RWPE1 (cell line): ENCODE data around the gene NTM.

Experiments
- CTCF ChIA-PET: fragments of 350-600 bp; sonication (Branson Sonifier 250); formaldehyde crosslinking; extraction: SDS; loops from one replicate; lab custom pipeline; 2021; lab: Yijun Ruan, JAX
- POLR2A ChIA-PET: fragments of 400-600 bp; formaldehyde crosslinking; extraction: SDS; loops from one replicate; lab custom pipeline; 2020; ENCODE audit warnings: antibody characterized with exemption; ENCODE audit not compliant: low non-redundant PET; lab: Yijun Ruan, JAX
- DNase-seq: peaks from one replicate; pipeline ENCODE4 v3.0.0; 2012; ENCODE audit warnings: low spot score
- H3K27ac ChIP-seq: fragments of 450-650 bp; 2 replicates; pipeline ENCODE4 v1.5.1; 2017
- TF ChIP-seq, protein P1 (sequence below): fragments of 450-650 bp; conservative IDR thresholded peaks from 2 replicates; pipeline ENCODE4 v1.5.1; 2017; ENCODE audit warnings: low read depth, mild to moderate bottlenecking

The NTM gene

DNA sequence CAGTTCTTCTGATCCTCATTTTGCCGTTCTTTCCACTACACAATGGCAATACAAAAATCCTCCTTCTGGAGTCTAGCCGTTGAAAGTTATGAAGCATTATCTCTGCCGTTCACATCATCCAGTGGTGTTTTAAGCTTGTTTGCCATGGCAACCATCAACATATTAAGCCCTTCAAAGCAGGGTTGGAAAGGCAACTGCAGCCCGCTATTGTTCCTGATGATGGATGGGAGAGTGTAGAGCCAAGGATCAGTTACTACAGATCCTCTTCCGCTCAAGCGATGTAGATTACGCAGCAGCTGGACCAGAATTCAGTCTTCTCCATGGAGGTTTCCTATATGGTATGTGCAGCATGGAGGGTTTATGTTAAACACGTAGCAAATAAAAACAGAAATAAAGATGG is 352.7 kb downstream of the NTM start:
- ChIA-PET POLR2A (no interaction called here), CTCF (no interaction called here)
- no peak overlapping the region for H3K27ac ChIP-seq
- TF ChIP-seq, protein P1, sequence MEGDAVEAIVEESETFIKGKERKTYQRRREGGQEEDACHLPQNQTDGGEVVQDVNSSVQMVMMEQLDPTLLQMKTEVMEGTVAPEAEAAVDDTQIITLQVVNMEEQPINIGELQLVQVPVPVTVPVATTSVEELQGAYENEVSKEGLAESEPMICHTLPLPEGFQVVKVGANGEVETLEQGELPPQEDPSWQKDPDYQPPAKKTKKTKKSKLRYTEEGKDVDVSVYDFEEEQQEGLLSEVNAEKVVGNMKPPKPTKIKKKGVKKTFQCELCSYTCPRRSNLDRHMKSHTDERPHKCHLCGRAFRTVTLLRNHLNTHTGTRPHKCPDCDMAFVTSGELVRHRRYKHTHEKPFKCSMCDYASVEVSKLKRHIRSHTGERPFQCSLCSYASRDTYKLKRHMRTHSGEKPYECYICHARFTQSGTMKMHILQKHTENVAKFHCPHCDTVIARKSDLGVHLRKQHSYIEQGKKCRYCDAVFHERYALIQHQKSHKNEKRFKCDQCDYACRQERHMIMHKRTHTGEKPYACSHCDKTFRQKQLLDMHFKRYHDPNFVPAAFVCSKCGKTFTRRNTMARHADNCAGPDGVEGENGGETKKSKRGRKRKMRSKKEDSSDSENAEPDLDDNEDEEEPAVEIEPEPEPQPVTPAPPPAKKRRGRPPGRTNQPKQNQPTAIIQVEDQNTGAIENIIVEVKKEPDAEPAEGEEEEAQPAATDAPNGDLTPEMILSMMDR: no peak
- DNase-seq: no peak

DNA sequence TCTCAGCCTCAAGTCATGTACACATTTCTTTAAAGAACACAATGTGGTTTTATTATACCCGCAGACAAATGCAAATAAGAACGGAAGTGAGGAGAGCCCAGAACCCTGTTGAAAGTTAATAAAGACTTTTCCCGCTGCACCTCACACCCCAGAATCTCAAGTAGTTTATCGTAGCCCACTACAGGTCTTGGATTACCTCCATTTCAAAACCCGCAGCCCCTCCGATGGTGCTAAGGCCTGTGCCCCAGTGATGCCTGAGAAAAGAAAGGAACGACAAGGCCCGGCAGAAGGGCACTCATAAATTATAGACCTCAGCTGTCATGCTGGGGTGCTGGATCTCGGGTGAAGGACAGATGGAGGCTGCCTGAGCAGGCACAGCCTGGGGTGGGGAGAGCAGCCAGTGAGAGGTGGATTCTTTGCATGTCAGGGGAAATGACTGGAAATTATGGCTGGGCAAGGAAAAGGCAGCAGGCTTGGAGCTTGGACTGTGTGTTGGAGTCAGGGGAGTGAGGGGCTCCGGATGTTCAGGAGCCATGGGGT is 354.1 kb downstream of the NTM start:
- ChIA-PET CTCF (no interaction called here), POLR2A (no interaction called here)
- no peak for DNase-seq
- H3K27ac ChIP-seq: no peak overlapping the region
- TF ChIP-seq, protein P1: no peak

DNA sequence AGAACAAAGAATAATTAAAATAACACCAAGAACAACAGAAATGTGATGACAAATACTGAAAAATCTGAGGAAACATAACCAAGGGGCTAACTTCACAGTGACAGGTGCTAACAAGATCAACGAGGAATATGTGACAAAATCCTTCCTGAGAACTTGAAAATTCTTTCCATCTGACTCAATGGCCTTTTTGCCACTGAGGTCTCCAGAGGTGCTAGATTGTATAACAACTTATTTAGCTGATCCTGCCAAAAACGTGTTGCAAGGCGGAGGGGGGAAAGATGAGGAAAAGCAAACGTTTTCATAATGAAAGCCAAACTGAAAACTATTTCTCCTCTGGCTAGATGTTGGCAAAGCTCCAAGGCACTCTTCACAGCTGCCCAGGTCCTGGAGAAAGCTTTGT is 364.5 kb downstream of the NTM start:
- TF ChIP-seq, protein P1: no peak
- H3K27ac ChIP-seq: no peak overlapping the region
- CTCF ChIA-PET: interaction anchor here (1.4 kb wide), 1 partner anchor 14 kb away, joined by 4 read pairs; no protein-coding TSS in a partner anchor
- POLR2A ChIA-PET: no interaction called here
- DNase-seq: no peak

DNA sequence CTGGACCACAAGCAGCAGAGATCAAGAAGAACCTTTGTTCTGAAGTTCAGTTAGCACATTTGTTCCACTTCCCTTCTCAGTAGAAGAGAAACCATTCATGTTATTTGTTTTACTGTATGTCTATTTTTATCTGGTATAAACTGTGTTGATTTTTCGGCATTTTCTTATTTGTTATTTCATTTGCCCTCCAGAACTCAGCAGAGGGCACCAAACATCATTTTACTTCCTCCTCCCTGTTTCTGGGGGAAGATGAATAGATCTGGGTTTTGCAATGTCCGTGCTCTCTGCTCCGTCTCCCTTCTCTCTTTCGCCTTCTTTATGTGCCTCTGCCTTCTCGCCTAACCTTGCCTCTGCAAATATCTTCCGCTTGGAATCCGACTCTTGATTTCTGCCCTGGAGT is 366.9 kb downstream of the NTM start:
- ChIA-PET CTCF (no interaction called here), POLR2A (no interaction called here)
- H3K27ac ChIP-seq: no peak overlapping the region
- no peak for DNase-seq
- TF ChIP-seq, protein P1: no peak

DNA sequence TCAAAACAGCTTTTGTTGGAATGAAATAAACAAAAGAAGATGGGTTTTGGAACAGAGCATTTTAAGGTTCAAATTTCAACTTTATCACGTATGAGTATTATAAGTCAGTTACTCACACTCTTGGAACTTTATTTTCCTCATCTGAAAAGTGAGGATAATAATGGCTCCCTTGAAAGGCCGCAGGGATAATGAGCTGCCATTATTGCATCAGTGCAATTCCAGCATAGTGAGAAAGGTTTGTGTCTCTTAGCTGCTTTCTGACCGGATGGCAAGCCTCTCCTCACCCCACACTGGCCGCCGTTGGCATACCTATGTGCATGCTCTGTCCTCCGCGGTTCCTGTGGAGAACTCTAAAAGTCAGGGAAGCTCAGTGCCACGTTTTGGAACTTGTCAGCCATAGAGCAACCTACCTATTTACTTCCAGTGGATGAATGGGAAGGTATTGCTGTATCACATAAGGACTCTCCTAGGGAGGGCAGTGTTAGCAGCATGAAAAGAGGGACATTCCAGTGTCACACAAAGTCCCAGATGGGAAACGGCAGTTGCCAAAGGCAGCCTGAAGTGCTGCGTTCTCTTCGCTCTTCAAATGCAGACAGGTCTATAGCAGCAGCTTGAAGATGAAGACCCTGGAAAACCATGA is 368.9 kb downstream of the NTM start:
- TF ChIP-seq, protein P1: no peak
- POLR2A ChIA-PET: no interaction called here
- H3K27ac ChIP-seq: no peak overlapping the region
- CTCF ChIA-PET: interaction anchor here (0.6 kb wide), 1 partner anchor 70 kb away, joined by 3 read pairs; no protein-coding TSS in a partner anchor
- no peak for DNase-seq

DNA sequence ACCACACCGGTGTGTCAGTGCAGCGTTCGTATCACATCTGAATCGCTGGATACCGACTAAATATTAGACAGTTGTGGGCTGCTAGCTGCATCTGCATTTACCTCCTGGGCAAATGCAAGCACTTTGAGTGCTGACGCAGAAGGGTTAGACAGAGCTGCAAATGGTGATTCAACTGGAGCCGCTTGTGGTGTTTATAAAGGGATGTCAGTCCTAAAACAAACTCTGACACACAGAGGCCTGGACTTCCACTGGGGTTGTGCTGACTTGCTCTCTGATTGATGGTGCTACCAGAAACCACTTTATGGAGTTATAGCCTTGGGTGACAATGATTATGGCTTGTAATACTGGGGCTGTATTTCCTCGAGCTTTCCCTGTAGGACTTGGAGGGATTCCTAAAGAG is 374.4 kb downstream of the NTM start:
- ChIA-PET POLR2A (no interaction called here), CTCF (no interaction called here)
- no peak for DNase-seq
- TF ChIP-seq, protein P1: no peak
- H3K27ac ChIP-seq: no peak overlapping the region
